K562 (cell line): Measurements from ENCODE around the gene MFAP2. TPM values are rescaled to one million over a fixed set of nuclear protein-coding genes. Genes with fewer than 3 reads are reported as not detected.
A peak's percentile ranks its signal among the peaks of the same experiment; 100 is the strongest.

Experiments
- ATAC-seq: fragments of 200-7000 bp; cut with Tn5 transposase; 3 replicates; pipeline ENCODE4 v1.9.1; 2020; ENCODE audit warnings: moderate library complexity
- BruUV-seq: library from RNA; stranded (reverse); fragments of 400-500 nt; replicated peaks from 2 replicates; lab custom pipeline; 2021; lab: Mats Ljungman, UMichigan
- CTCF ChIA-PET: fragments of 300-600 bp; formaldehyde crosslinking; extraction: SDS; loops from one replicate; lab custom pipeline; 2021; ENCODE audit warnings: low intra/inter-chr PET ratio; lab: Yijun Ruan, JAX
- POLR2A ChIA-PET: fragments of 300-600, 350-650 bp; sonication (Branson Sonifier 250); formaldehyde crosslinking; extraction: SDS; loops from one replicate; lab custom pipeline; 2021; ENCODE audit warnings: antibody characterized with exemption, inconsistent platforms; lab: Yijun Ruan, JAX
- DNase-seq, 4 experiments: peaks; one replicate each; pipeline versions ENCODE4 v3.0.0 to v3.0.0-alpha.2; 2011 to 2018; ENCODE audit warnings: low spot score in 3 of 4, mixed read lengths in 3 of 4; ENCODE audit errors: extremely low read depth in 1 of 4
- FAIRE-seq: peaks from 2 replicates; lab custom pipeline; 2011; peaks lifted over from hg19 to GRCh38; lab: Jason Lieb, UNC
- H2AFZ ChIP-seq: 2 replicates; pipeline ENCODE4 v1.6.0; 2011; ENCODE audit warnings: low read depth, low read length, control low read depth, inconsistent platforms
- H3K27ac ChIP-seq: fragments of 200-600 bp; 3 replicates; pipeline ENCODE4 v1.8.0; 2011; ENCODE audit warnings: low read depth, mild to moderate bottlenecking, control low read depth, inconsistent platforms, low read length, moderate library complexity, mixed read lengths; ENCODE audit errors: extremely low read depth
- H3K27me3 ChIP-seq, 2 experiments: fragments of 300-600 bp in 1 of 2; 2 replicates in 1 of 2; 3 replicates in 1 of 2; pipeline versions ENCODE4 v1.6.0 to v1.8.0; 2011; ENCODE audit warnings: inconsistent platforms in 2 of 2, low read length in 2 of 2, mild to moderate bottlenecking in 1 of 2, mixed read lengths in 1 of 2, moderate library complexity in 1 of 2; ENCODE audit not compliant: control insufficient read depth in 2 of 2, insufficient read depth in 2 of 2
- H3K36me3 ChIP-seq: fragments of 300-600 bp; 3 replicates; pipeline ENCODE4 v1.8.0; 2011; ENCODE audit warnings: mild to moderate bottlenecking, low read length, inconsistent platforms; ENCODE audit not compliant: control insufficient read depth, insufficient read depth
- H3K4me1 ChIP-seq, 2 experiments: fragments of 200-600 bp in 1 of 2; replicated peaks in 1 of 2; 2 replicates in 1 of 2; 3 replicates in 1 of 2; pipeline versions ENCODE4 v1.5.1 to v1.8.0; 2011; ENCODE audit warnings: inconsistent platforms in 2 of 2, low read length in 2 of 2, mild to moderate bottlenecking in 1 of 2, mixed read lengths in 1 of 2, moderate library complexity in 1 of 2; ENCODE audit not compliant: control insufficient read depth in 2 of 2, insufficient read depth in 2 of 2
- H3K4me2 ChIP-seq: 2 replicates; pipeline ENCODE4 v1.6.1; 2011; ENCODE audit warnings: low read length, control low read depth, inconsistent platforms, mixed read lengths; ENCODE audit not compliant: insufficient read depth
- H3K4me3 ChIP-seq: fragments of 200-600 bp; sonication (generic), shearing (Covaris generic); 2 replicates; pipeline ENCODE4 v1.5.1; 2016; ENCODE audit warnings: control low read depth, inconsistent platforms
- H3K79me2 ChIP-seq: fragments of 200-600 bp; 3 replicates; pipeline ENCODE4 v1.8.0; 2011; ENCODE audit warnings: low read length, inconsistent platforms; ENCODE audit not compliant: control insufficient read depth, insufficient read depth
- H3K9ac ChIP-seq, 2 experiments: 2 replicates each; pipeline versions ENCODE4 v1.6.0 to v1.6.1; 2011; ENCODE audit warnings: low read depth in 2 of 2, low read length in 2 of 2, control low read depth in 1 of 2, inconsistent platforms in 1 of 2, mild to moderate bottlenecking in 1 of 2, mixed read lengths in 1 of 2; ENCODE audit not compliant: insufficient read depth in 1 of 2
- H3K9me1 ChIP-seq: one replicate; pipeline ENCODE4 v1.6.0; 2011; ENCODE audit warnings: inconsistent platforms, mild to moderate bottlenecking, low read length, moderate library complexity; ENCODE audit not compliant: control insufficient read depth, insufficient read depth
- H3K9me3 ChIP-seq: replicated peaks from 2 replicates; pipeline ENCODE4 v1.5.1; 2011; ENCODE audit warnings: low read depth, low read length, inconsistent platforms; ENCODE audit not compliant: control insufficient read depth, insufficient read depth
- H4K20me1 ChIP-seq: replicated peaks from 2 replicates; pipeline ENCODE4 v1.6.1; 2011; ENCODE audit warnings: low read length, inconsistent platforms, mixed read lengths; ENCODE audit not compliant: control insufficient read depth, insufficient read depth
- ILK ChIP-seq: fragments of 450-650 bp; IDR thresholded peaks from 2 replicates; pipeline ENCODE4 v1.6.1; 2016; ENCODE audit warnings: missing genetic modification characterization, low read depth, mild to moderate bottlenecking, missing compliant biosample characterization, moderate library complexity, borderline replicate concordance
- LCOR ChIP-seq: sonication (generic); formaldehyde crosslinking; IDR thresholded peaks from 2 replicates; pipeline ENCODE4 v1.8.0; 2022; ENCODE audit warnings: mild to moderate bottlenecking, missing genetic modification reagents
- MNT ChIP-seq, 2 experiments: fragments of 450-650 bp; conservative IDR thresholded peaks; 2 replicates each; pipeline ENCODE4 v1.6.1; 2017; ENCODE audit warnings: mild to moderate bottlenecking in 2 of 2, moderate library complexity in 2 of 2
- NFRKB ChIP-seq: fragments of 450-650 bp; IDR thresholded peaks from 2 replicates; pipeline ENCODE4 v1.6.1; 2016; ENCODE audit warnings: low read depth
- RFX1 ChIP-seq: fragments of 450-650 bp; IDR thresholded peaks from 2 replicates; pipeline ENCODE4 v1.6.1; 2016; ENCODE audit warnings: mild to moderate bottlenecking, moderate library complexity
- TFAP4 ChIP-seq: sonication (generic); formaldehyde crosslinking; IDR thresholded peaks from 2 replicates; pipeline ENCODE4 v1.8.0; 2022; ENCODE audit warnings: missing genetic modification reagents, mild to moderate bottlenecking, moderate library complexity, borderline replicate concordance
- USF1 ChIP-seq: sonication (generic); formaldehyde crosslinking; IDR thresholded peaks from 2 replicates; pipeline ENCODE4 v1.9.0; 2022; ENCODE audit warnings: mild to moderate bottlenecking, missing genetic modification reagents
- YY1 ChIP-seq, 3 experiments: IDR thresholded peaks; 2 replicates each; pipeline ENCODE4 v1.6.1; 2011; ENCODE audit warnings: low read length in 2 of 3, mild to moderate bottlenecking in 2 of 3, moderate library complexity in 2 of 3, borderline replicate concordance in 1 of 3, control low read depth in 1 of 3, low read depth in 1 of 3; ENCODE audit not compliant: insufficient read depth in 3 of 3, insufficient replicate concordance in 2 of 3, control insufficient read depth in 1 of 3, insufficient read length in 1 of 3; ENCODE audit errors: extremely low read depth in 1 of 3
- ZNF354B ChIP-seq: fragments of 250-450 bp; sonication (Bioruptor Pico); IDR thresholded peaks from 2 replicates; pipeline ENCODE4 v1.4.0; 2020
- ZNF436 ChIP-seq: fragments of 250-450, 450-650 bp; sonication (Bioruptor Pico); formaldehyde crosslinking; IDR thresholded peaks from 2 replicates; pipeline ENCODE4 v1.7.0; 2020; ENCODE audit warnings: mild to moderate bottlenecking
- ZNF780A ChIP-seq: fragments of 250-450 bp; sonication (Bioruptor Pico); IDR thresholded peaks from 2 replicates; pipeline ENCODE4 v1.5.0; 2021; ENCODE audit warnings: mild to moderate bottlenecking
- WGBS: fragments of 100-300 bp; shearing (Covaris generic); methylation state at CpG from one replicate; pipeline ENCODE4 v1.1.6; 2016; ENCODE audit warnings: low coverage, mixed read lengths; ENCODE audit not compliant: insufficient coverage; ENCODE audit errors: missing lambda C conversion rate; 5-methylcytosine and 5-hydroxymethylcytosine counted together
- in situ Hi-C: fragments of 300-500 bp; cut with MboI; formaldehyde crosslinking; loops from 4 replicates; pipeline ENCODE4 v1.15.0; 2018; ENCODE audit warnings: inconsistent platforms, mixed read lengths
- intact Hi-C: fragments of 100-400 bp; cut with micrococcal nuclease; formaldehyde crosslinking; loops from 2 replicates; pipeline ENCODE4 v1.14.2; 2022
- polyA plus RNA-seq, 8 experiments: library from polyadenylated mRNA; depleted of rRNA in 4 of 8; stranded (reverse) in 5 of 8; unstranded in 3 of 8; fragments of >200 nt; fragmentation: Nextera tagmentation in 2 of 8; fragmentation: Illumina TruSeq in 1 of 8; extraction: Ambion mirVana in 2 of 8; extraction: Trizol in 1 of 8; gene quantifications; 2 replicates each; pipeline versions ENCODE4 v1.2.1 to v1.2.3, GENCODE V29; 2011 to 2014; ENCODE audit warnings: inconsistent platforms in 1 of 8, missing spikeins in 1 of 8
- total RNA-seq, 7 experiments: library from RNA; depleted of rRNA in 6 of 7; stranded (reverse); fragments of >200 nt in 6 of 7; fragmentation: Illumina TruSeq in 2 of 7; extraction: Trizol in 2 of 7; gene quantifications; 2 replicates each; pipeline versions ENCODE4 v1.2.1 to v1.2.3, GENCODE V29; 2011 to 2021; ENCODE audit warnings: low replicate concordance in 1 of 7

MFAP2 gene
- total and polyA plus RNA-seq, 9 of the 15 experiments (the other 6 are each of a cell fraction or from before 2014, with no cell fraction given) = not detected

GRCh38 chr1:16969057-16969611, 11.3 kb downstream of the MFAP2 start:
- ChIA-PET POLR2A (interaction anchor here (0.6 to 3.3 kb wide), 3 partner anchors 13 to 208 kb away, joined by 3 to 10 read pairs (median 4); no protein-coding TSS in a partner anchor), CTCF (no interaction called here)
- Histone ChIP-seq H3K9me1 (no peaks in the 10 kb centered on the region), H3K4me3 (no peak overlapping the region), H3K79me2 (no peaks in the 10 kb centered on the region), H3K27ac (no peak overlapping the region), H3K4me1 (peaks cover 0 to 51% of the 10 kb centered on the region in 2 experiments; a peak in 1 of 5 replicates), H3K9ac (no peak overlapping the region), H3K4me2 (no peak overlapping the region), H3K27me3 (peaks cover 34 to 72% of the 10 kb centered on the region in 2 experiments), H3K36me3 (no peaks in the 10 kb centered on the region), H2AFZ (no peak overlapping the region), H3K9me3 (no peaks in the 10 kb centered on the region), H4K20me1 (peaks cover 14% of the 10 kb centered on the region)
- 14% methylated on average over 14 of the region's 14 CpGs for WGBS
- no peak for TF ChIP-seq USF1 (CRISPR knock-in tag)
- TF ChIP-seq ZNF354B (CRISPR knock-in tag) = no peak
- no peak for TF ChIP-seq ZNF780A (CRISPR knock-in tag)
- DNase-seq = peak in 2 of 4 experiments; percentile 52 to 58
- in situ Hi-C loops (no loop called here), intact Hi-C loops (no loop called here)
- no TSS peak for BruUV-seq
- FAIRE-seq = no peak
- ATAC-seq = peak; percentile 32

GRCh38 chr1:16968372-16968771, 12.0 kb downstream of the MFAP2 start:
- H3K27ac ChIP-seq = no peak overlapping the region
- H4K20me1 ChIP-seq = peaks cover 14% of the 10 kb centered on the region
- CTCF ChIA-PET = no interaction called here
- H2AFZ ChIP-seq = no peak overlapping the region
- intact Hi-C loops (no loop called here), in situ Hi-C loops (no loop called here)
- no peak overlapping the region for H3K4me3 ChIP-seq
- H3K4me1 ChIP-seq = peaks cover 0 to 52% of the 10 kb centered on the region in 2 experiments; a peak in 1 of 5 replicates
- FAIRE-seq = no peak
- H3K9ac ChIP-seq = peak overlapping the region in 1 of 2 experiments; percentile 53; a peak in 1 of 4 replicates
- POLR2A ChIA-PET = interaction anchor here (0.6 to 3.3 kb wide), 3 partner anchors 63 to 158 kb away, joined by 3 to 10 read pairs (median 3); no protein-coding TSS in a partner anchor
- no peak for DNase-seq
- no peaks in the 10 kb centered on the region for H3K9me1 ChIP-seq
- peaks cover 33 to 71% of the 10 kb centered on the region in 2 experiments for H3K27me3 ChIP-seq
- no peak for ATAC-seq
- no peaks in the 10 kb centered on the region for H3K79me2 ChIP-seq
- no TSS peak for BruUV-seq
- H3K9me3 ChIP-seq = no peaks in the 10 kb centered on the region
- no peak overlapping the region for H3K4me2 ChIP-seq
- no peaks in the 10 kb centered on the region for H3K36me3 ChIP-seq
- 28% methylated on average over 3 of the region's 3 CpGs for WGBS
- no peak for TF ChIP-seq RFX1
- no peak for TF ChIP-seq ZNF436 (CRISPR knock-in tag)
- TF ChIP-seq LCOR (CRISPR knock-in tag) = no peak
- no peak for TF ChIP-seq TFAP4 (CRISPR knock-in tag)
- TF ChIP-seq ILK (tag) = no peak
- no peak for TF ChIP-seq YY1 (IDR thresholded peaks at IDR 0.05; ENCODE audit: borderline replicate concordance in 1 of 3, control insufficient read depth in 1 of 3, extremely low read depth in 1 of 3, insufficient read depth in 3 of 3, insufficient read length in 1 of 3, insufficient replicate concordance in 2 of 3, low read depth in 1 of 3, low read length in 2 of 3)
- no peak for TF ChIP-seq NFRKB
- no peak for TF ChIP-seq MNT (conservative IDR thresholded peaks at IDR 0.05)
